ENCODE data around the gene CHGA.

GRCh38 chr14:92907316-92907911 is 15.5 kb upstream of the CHGA start:
- TF ChIP-seq SIN3A (IDR thresholded peaks at IDR 0.05; ENCODE audit: borderline replicate concordance, insufficient read depth, low read depth, low read length) (no peak), POLR2AphosphoS5 (IDR thresholded peaks at IDR 0.05; ENCODE audit: low read depth, low read length) (no peak)
- TF ChIP-seq, protein P1, sequence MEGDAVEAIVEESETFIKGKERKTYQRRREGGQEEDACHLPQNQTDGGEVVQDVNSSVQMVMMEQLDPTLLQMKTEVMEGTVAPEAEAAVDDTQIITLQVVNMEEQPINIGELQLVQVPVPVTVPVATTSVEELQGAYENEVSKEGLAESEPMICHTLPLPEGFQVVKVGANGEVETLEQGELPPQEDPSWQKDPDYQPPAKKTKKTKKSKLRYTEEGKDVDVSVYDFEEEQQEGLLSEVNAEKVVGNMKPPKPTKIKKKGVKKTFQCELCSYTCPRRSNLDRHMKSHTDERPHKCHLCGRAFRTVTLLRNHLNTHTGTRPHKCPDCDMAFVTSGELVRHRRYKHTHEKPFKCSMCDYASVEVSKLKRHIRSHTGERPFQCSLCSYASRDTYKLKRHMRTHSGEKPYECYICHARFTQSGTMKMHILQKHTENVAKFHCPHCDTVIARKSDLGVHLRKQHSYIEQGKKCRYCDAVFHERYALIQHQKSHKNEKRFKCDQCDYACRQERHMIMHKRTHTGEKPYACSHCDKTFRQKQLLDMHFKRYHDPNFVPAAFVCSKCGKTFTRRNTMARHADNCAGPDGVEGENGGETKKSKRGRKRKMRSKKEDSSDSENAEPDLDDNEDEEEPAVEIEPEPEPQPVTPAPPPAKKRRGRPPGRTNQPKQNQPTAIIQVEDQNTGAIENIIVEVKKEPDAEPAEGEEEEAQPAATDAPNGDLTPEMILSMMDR (IDR thresholded peaks at IDR 0.05): no peak

Measured in Panc1 (cell line).